Measurements from ENCODE around the gene TBX15.
"Not testable (repeated sequence)": the region's sequence is repeated elsewhere in the genome, so short reads cannot be mapped to it uniquely, and the experiment has no call there.

Gene TBX15

GRCh38 chr1:118960026-118960561 lies 28.0 kb downstream of the TBX15 start:
- H3K4me2 ChIP-seq (ENCODE audit: low read depth, low read length, poor library complexity, severe bottlenecking) = peak overlapping the region; percentile 46
- no peaks in the 10 kb centered on the region for H3K79me2 ChIP-seq (ENCODE audit: insufficient read depth, low read length)
- H3K27ac ChIP-seq (ENCODE audit: low read depth, low read length) = peak overlapping the region; percentile 58
- H3F3A ChIP-seq (ENCODE audit: insufficient read depth) = peaks cover 13% of the 10 kb centered on the region
- H2AFZ ChIP-seq (ENCODE audit: low read depth, low read length, severe bottlenecking) = no peak overlapping the region
- no peaks in the 10 kb centered on the region for H3K9me3 ChIP-seq (ENCODE audit: insufficient read depth, low read length)
- TF ChIP-seq CTCF (IDR thresholded peaks at IDR 0.05; ENCODE audit: insufficient read depth, low read length, poor library complexity, severe bottlenecking) (no peak), EZH2phosphoT487 (conservative IDR thresholded peaks at IDR 0.05; ENCODE audit: low read length) (no peak)
- no peaks in the 10 kb centered on the region for H3K36me3 ChIP-seq (ENCODE audit: low read length)
- H3K4me3 ChIP-seq (ENCODE audit: insufficient read depth, low read length, poor library complexity, severe bottlenecking) = peak overlapping the region; percentile 26
- H3K9me2 ChIP-seq (replicated peaks; ENCODE audit: insufficient read depth, low read length) = no peaks in the 10 kb centered on the region
- H3K27me3 ChIP-seq (ENCODE audit: low read length) = no peaks in the 10 kb centered on the region
- no peaks in the 10 kb centered on the region for H4K20me1 ChIP-seq (ENCODE audit: low read depth, low read length)
- H3K9ac ChIP-seq (ENCODE audit: low read length) = no peak overlapping the region

GRCh38 chr1:118958937-118959631 lies 29.1 kb downstream of the TBX15 start:
- no peak overlapping the region for H3K4me3 ChIP-seq (ENCODE audit: insufficient read depth, low read length, poor library complexity, severe bottlenecking)
- no peak for TF ChIP-seq EZH2phosphoT487 (conservative IDR thresholded peaks at IDR 0.05; ENCODE audit: low read length)
- TF ChIP-seq CTCF (IDR thresholded peaks at IDR 0.05; ENCODE audit: insufficient read depth, low read length, poor library complexity, severe bottlenecking) = no peak
- H4K20me1 ChIP-seq (ENCODE audit: low read depth, low read length) = no peaks in the 10 kb centered on the region
- H3K36me3 ChIP-seq (ENCODE audit: low read length) = no peaks in the 10 kb centered on the region
- no peaks in the 10 kb centered on the region for H3K9me3 ChIP-seq (ENCODE audit: insufficient read depth, low read length)
- peak overlapping the region; percentile 58; the same call in 1 of the 2 replicates for H3K27ac ChIP-seq (ENCODE audit: low read depth, low read length)
- no peaks in the 10 kb centered on the region for H3K9me2 ChIP-seq (replicated peaks; ENCODE audit: insufficient read depth, low read length)
- peaks cover 13% of the 10 kb centered on the region for H3F3A ChIP-seq (ENCODE audit: insufficient read depth)
- H3K4me2 ChIP-seq (ENCODE audit: low read depth, low read length, poor library complexity, severe bottlenecking) = peak overlapping the region; percentile 46
- no peaks in the 10 kb centered on the region for H3K27me3 ChIP-seq (ENCODE audit: low read length)
- H2AFZ ChIP-seq (ENCODE audit: low read depth, low read length, severe bottlenecking) = no peak overlapping the region
- H3K79me2 ChIP-seq (ENCODE audit: insufficient read depth, low read length) = no peaks in the 10 kb centered on the region
- no peak overlapping the region for H3K9ac ChIP-seq (ENCODE audit: low read length)

DNA sequence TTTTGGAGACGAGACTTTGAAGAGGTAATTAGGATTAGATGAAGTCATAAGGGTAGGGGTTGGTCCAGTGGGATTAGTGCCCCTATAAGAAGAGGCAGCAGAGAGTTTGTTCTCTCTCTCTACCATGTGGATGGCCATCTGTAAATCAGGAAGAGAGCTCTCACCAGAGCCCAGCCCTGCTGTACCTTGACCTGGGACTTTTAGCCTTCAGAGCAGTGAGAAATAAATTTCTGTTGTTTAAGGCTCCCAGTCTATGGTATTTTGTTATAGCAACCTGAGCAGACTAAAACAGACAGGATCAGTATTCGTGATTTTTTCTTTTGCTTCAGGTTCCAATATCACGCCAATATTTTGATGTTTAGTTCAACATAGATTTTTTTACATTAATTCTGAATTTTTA lies 30.0 kb downstream of the TBX15 start:
- no peaks in the 10 kb centered on the region for H3K27me3 ChIP-seq (ENCODE audit: low read length)
- no peaks in the 10 kb centered on the region for H3K9me2 ChIP-seq (replicated peaks; ENCODE audit: insufficient read depth, low read length)
- H3K9me3 ChIP-seq (ENCODE audit: insufficient read depth, low read length) = no peaks in the 10 kb centered on the region
- H2AFZ ChIP-seq (ENCODE audit: low read depth, low read length, severe bottlenecking) = no peak overlapping the region
- TF ChIP-seq CTCF (IDR thresholded peaks at IDR 0.05; ENCODE audit: insufficient read depth, low read length, poor library complexity, severe bottlenecking) (no peak), EZH2phosphoT487 (conservative IDR thresholded peaks at IDR 0.05; ENCODE audit: low read length) (no peak)
- peaks cover 13% of the 10 kb centered on the region for H3F3A ChIP-seq (ENCODE audit: insufficient read depth)
- H3K27ac ChIP-seq (ENCODE audit: low read depth, low read length) = no peak overlapping the region
- no peak overlapping the region for H3K4me3 ChIP-seq (ENCODE audit: insufficient read depth, low read length, poor library complexity, severe bottlenecking)
- H3K36me3 ChIP-seq (ENCODE audit: low read length) = no peaks in the 10 kb centered on the region
- H4K20me1 ChIP-seq (ENCODE audit: low read depth, low read length) = no peaks in the 10 kb centered on the region
- H3K79me2 ChIP-seq (ENCODE audit: insufficient read depth, low read length) = no peaks in the 10 kb centered on the region
- H3K9ac ChIP-seq (ENCODE audit: low read length) = no peak overlapping the region
- no peak overlapping the region for H3K4me2 ChIP-seq (ENCODE audit: low read depth, low read length, poor library complexity, severe bottlenecking)

DNA sequence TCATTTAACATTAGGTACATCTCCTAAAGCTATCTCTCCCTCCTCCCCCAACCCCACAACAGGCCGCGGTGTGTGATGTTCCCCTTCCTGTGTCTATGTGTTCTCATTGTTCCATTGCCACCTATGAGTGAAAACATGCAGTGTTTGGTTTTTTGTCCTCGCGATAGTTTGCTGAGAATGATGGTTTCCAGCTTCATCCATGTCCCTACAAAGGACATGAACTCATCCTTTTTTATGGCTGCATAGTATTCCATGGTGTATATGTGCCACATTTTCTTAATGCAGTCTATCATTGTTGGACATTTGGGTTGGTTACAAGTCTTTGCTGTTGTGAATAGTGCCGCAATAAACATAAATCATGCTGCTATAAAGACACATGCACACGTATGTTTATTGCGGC lies 30.6 kb downstream of the TBX15 start:
- not testable (repeated sequence) for H3K9me2 ChIP-seq (replicated peaks; ENCODE audit: insufficient read depth, low read length); H3K79me2 ChIP-seq (ENCODE audit: insufficient read depth, low read length); H3K36me3 ChIP-seq (ENCODE audit: low read length); H3K9me3 ChIP-seq (ENCODE audit: insufficient read depth, low read length); H2AFZ ChIP-seq (ENCODE audit: low read depth, low read length, severe bottlenecking); H3K27ac ChIP-seq (ENCODE audit: low read depth, low read length); H4K20me1 ChIP-seq (ENCODE audit: low read depth, low read length); H3K27me3 ChIP-seq (ENCODE audit: low read length); H3K9ac ChIP-seq (ENCODE audit: low read length); H3K4me3 ChIP-seq (ENCODE audit: insufficient read depth, low read length, poor library complexity, severe bottlenecking); H3K4me2 ChIP-seq (ENCODE audit: low read depth, low read length, poor library complexity, severe bottlenecking)
- peaks cover 13% of the 10 kb centered on the region for H3F3A ChIP-seq (ENCODE audit: insufficient read depth)

Measured in SU-DHL-6 (cell line).